HTERT RPE-1 (cell line): Measurements from ENCODE around the gene DRP2.
"Not testable (repeated sequence)": the region's sequence is repeated elsewhere in the genome, so short reads cannot be mapped to it uniquely, and the experiment has no call there.

Experiments used
- in situ Hi-C: fragments of 300-500 bp; cut with MboI; formaldehyde crosslinking; loops from 4 replicates; pipeline ENCODE4 v1.14.3; 2020; ENCODE audit warnings: low sequenced_read_pairs

DRP2 gene

DNA sequence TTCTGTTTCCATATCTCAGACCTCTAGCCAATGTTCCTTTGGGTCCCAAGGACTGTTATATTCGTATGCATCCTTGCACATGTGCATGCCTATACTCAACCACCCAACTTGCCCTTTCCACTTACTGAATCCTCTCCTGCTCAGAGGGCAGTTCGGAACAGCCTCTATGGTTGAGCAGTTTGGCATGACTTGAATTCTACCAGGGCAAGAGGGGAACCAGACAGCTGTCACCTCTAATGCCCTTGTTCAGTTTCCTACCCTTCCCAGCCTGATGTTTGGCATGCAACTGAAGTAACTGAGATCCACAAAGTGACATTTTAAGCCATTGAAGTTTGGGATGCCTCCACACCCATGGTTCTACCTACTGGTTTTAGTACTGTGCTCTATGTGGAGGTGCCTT lies 17.5 kb downstream of the DRP2 start:
- in situ Hi-C loops = no loop called here

DNA sequence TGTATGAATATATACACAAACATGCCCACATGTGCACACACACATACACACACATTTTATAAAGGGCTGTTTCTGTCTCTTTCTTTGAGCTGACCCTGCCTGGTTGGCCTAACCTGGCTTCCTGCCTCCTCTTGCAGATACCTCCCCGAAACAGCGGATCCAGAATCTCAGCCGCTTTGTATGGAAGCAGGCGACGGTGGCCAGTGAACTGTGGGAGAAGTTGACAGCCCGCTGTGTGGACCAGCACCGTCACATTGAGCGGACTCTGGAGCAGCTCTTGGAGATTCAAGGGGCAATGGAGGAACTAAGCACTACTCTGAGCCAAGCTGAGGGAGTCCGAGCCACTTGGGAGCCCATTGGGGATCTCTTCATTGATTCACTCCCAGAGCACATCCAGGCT lies 21.9 kb downstream of the DRP2 start:
- in situ Hi-C loops = no loop called here

DNA sequence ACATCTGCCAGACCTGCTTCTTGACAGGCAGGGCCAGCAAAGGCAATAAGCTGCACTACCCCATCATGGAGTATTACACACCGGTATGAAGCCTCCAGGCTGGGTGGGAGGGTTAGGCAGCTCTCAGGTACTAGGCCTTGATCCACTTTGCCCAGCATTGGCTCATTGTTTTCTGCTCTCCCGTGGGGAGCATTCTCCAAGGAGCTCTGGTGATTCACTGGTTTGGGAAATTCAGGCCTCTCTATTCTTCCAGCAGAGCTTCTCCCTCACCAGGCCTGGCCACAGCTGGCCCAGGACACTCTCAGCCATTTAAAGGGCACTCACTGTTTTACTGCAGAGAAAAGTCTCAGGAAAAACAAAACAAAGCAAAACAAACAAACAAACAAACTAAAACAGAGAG lies 33.0 kb downstream of the DRP2 start:
- in situ Hi-C loops = no loop called here

- in situ Hi-C loops = no loop called here
These were observed 38.1 kb downstream of the DRP2 start for GRCh38 chrX:101257448-101258258.

DNA sequence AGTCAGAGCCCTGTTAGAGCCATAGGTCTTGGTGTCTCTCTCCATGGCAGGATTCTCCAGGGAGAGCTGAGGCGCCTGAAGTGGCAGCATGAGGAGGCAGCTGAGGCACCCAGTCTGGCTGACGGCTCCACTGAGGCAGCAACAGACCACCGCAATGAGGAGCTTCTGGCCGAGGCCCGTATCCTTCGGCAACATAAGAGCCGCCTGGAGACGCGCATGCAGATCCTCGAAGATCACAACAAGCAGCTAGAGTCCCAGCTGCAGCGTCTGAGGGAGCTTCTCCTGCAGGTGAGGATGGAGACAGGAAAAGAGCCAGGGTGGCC lies 38.6 kb downstream of the DRP2 start:
- in situ Hi-C loops = no loop called here

GRCh38 chrX:101260435-101260834 lies 40.8 kb downstream of the DRP2 start:
- in situ Hi-C loops = no loop called here

GRCh38 chrX:101262590-101262989 lies 43.0 kb downstream of the DRP2 start:
- in situ Hi-C loops = no loop called here

- in situ Hi-C loops = no loop called here
These were observed 44.2 kb downstream of the DRP2 start for GRCh38 chrX:101263766-101264165.

GRCh38 chrX:101265869-101266428 lies 46.4 kb downstream of the DRP2 start:
- in situ Hi-C loops = no loop called here

GRCh38 chrX:101274198-101274597 lies 54.6 kb downstream of the DRP2 start:
- in situ Hi-C loops = no loop called here

- in situ Hi-C loops = no loop called here
These were observed 56.7 kb downstream of the DRP2 start for GRCh38 chrX:101276238-101276637.

- in situ Hi-C loops = no loop called here
These were observed 67.8 kb downstream of the DRP2 start for GRCh38 chrX:101287402-101287801.

- in situ Hi-C loops = no loop called here
These were observed 71.5 kb downstream of the DRP2 start, which contains the start of gene TAF7L for GRCh38 chrX:101290957-101291603. TAF7L (minus strand) TSS chrX:101291334; CDS start chrX:101287543, 3,791 bp downstream.

GRCh38 chrX:101295603-101296002 lies 76.0 kb downstream of the DRP2 start:
- in situ Hi-C loops = not testable (repeated sequence)

DNA sequence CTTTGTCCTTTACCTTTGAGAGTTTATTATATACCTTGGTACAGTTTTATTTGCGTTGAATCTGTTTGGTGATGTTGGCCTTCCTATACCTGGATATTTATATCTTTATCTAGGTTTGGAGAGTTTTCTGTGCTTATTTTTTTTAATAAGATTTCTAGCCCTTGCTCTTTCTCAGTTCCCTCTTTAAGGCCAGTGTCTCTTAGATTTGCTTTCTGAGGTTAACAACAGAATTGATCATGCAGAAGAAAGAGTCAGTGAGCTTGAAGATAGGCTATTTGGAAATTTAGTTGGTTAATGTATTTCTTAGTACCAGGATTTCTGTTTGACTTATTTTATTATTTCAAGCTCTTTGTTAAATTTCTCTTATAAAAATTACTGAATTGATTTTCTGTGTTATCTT lies 84.2 kb downstream of the DRP2 start:
- in situ Hi-C loops = no loop called here
